K562 (cell line): Measurements from ENCODE around the gene KLF13. TPM values are rescaled to one million over a fixed set of nuclear protein-coding genes. Genes with fewer than 3 reads are reported as not detected.

Source experiments
- ATAC-seq: fragments of 200-7000 bp; cut with Tn5 transposase; 3 replicates; pipeline ENCODE4 v1.9.1; 2020; ENCODE audit warnings: moderate library complexity
- BruUV-seq: library from RNA; stranded (reverse); fragments of 400-500 nt; replicated peaks from 2 replicates; lab custom pipeline; 2021; lab: Mats Ljungman, UMichigan
- CTCF ChIA-PET: fragments of 300-600 bp; formaldehyde crosslinking; extraction: SDS; loops from one replicate; lab custom pipeline; 2021; ENCODE audit warnings: low intra/inter-chr PET ratio; lab: Yijun Ruan, JAX
- POLR2A ChIA-PET: fragments of 300-600, 350-650 bp; sonication (Branson Sonifier 250); formaldehyde crosslinking; extraction: SDS; loops from one replicate; lab custom pipeline; 2021; ENCODE audit warnings: antibody characterized with exemption, inconsistent platforms; lab: Yijun Ruan, JAX
- DNase-seq, 4 experiments: peaks; one replicate each; pipeline versions ENCODE4 v3.0.0 to v3.0.0-alpha.2; 2011 to 2018; ENCODE audit warnings: low spot score in 3 of 4, mixed read lengths in 3 of 4; ENCODE audit errors: extremely low read depth in 1 of 4
- FAIRE-seq: peaks from 2 replicates; lab custom pipeline; 2011; peaks lifted over from hg19 to GRCh38; lab: Jason Lieb, UNC
- H2AFZ ChIP-seq: 2 replicates; pipeline ENCODE4 v1.6.0; 2011; ENCODE audit warnings: low read depth, low read length, control low read depth, inconsistent platforms
- H3K27ac ChIP-seq: fragments of 200-600 bp; 3 replicates; pipeline ENCODE4 v1.8.0; 2011; ENCODE audit warnings: low read depth, mild to moderate bottlenecking, control low read depth, inconsistent platforms, low read length, moderate library complexity, mixed read lengths; ENCODE audit errors: extremely low read depth
- H3K27me3 ChIP-seq, 2 experiments: fragments of 300-600 bp in 1 of 2; 2 replicates in 1 of 2; 3 replicates in 1 of 2; pipeline versions ENCODE4 v1.6.0 to v1.8.0; 2011; ENCODE audit warnings: inconsistent platforms in 2 of 2, low read length in 2 of 2, mild to moderate bottlenecking in 1 of 2, mixed read lengths in 1 of 2, moderate library complexity in 1 of 2; ENCODE audit not compliant: control insufficient read depth in 2 of 2, insufficient read depth in 2 of 2
- H3K36me3 ChIP-seq: fragments of 300-600 bp; 3 replicates; pipeline ENCODE4 v1.8.0; 2011; ENCODE audit warnings: mild to moderate bottlenecking, low read length, inconsistent platforms; ENCODE audit not compliant: control insufficient read depth, insufficient read depth
- H3K4me1 ChIP-seq, 2 experiments: fragments of 200-600 bp in 1 of 2; replicated peaks in 1 of 2; 2 replicates in 1 of 2; 3 replicates in 1 of 2; pipeline versions ENCODE4 v1.5.1 to v1.8.0; 2011; ENCODE audit warnings: inconsistent platforms in 2 of 2, low read length in 2 of 2, mild to moderate bottlenecking in 1 of 2, mixed read lengths in 1 of 2, moderate library complexity in 1 of 2; ENCODE audit not compliant: control insufficient read depth in 2 of 2, insufficient read depth in 2 of 2
- H3K4me2 ChIP-seq: 2 replicates; pipeline ENCODE4 v1.6.1; 2011; ENCODE audit warnings: low read length, control low read depth, inconsistent platforms, mixed read lengths; ENCODE audit not compliant: insufficient read depth
- H3K4me3 ChIP-seq: fragments of 200-600 bp; sonication (generic), shearing (Covaris generic); 2 replicates; pipeline ENCODE4 v1.5.1; 2016; ENCODE audit warnings: control low read depth, inconsistent platforms
- H3K79me2 ChIP-seq: fragments of 200-600 bp; 3 replicates; pipeline ENCODE4 v1.8.0; 2011; ENCODE audit warnings: low read length, inconsistent platforms; ENCODE audit not compliant: control insufficient read depth, insufficient read depth
- H3K9ac ChIP-seq, 2 experiments: 2 replicates each; pipeline versions ENCODE4 v1.6.0 to v1.6.1; 2011; ENCODE audit warnings: low read depth in 2 of 2, low read length in 2 of 2, control low read depth in 1 of 2, inconsistent platforms in 1 of 2, mild to moderate bottlenecking in 1 of 2, mixed read lengths in 1 of 2; ENCODE audit not compliant: insufficient read depth in 1 of 2
- H3K9me1 ChIP-seq: one replicate; pipeline ENCODE4 v1.6.0; 2011; ENCODE audit warnings: inconsistent platforms, mild to moderate bottlenecking, low read length, moderate library complexity; ENCODE audit not compliant: control insufficient read depth, insufficient read depth
- H3K9me3 ChIP-seq: replicated peaks from 2 replicates; pipeline ENCODE4 v1.5.1; 2011; ENCODE audit warnings: low read depth, low read length, inconsistent platforms; ENCODE audit not compliant: control insufficient read depth, insufficient read depth
- H4K20me1 ChIP-seq: replicated peaks from 2 replicates; pipeline ENCODE4 v1.6.1; 2011; ENCODE audit warnings: low read length, inconsistent platforms, mixed read lengths; ENCODE audit not compliant: control insufficient read depth, insufficient read depth
- ID3 ChIP-seq, 2 experiments: fragments of 250-450 bp in 1 of 2; fragments of 450-650 bp in 1 of 2; sonication (Bioruptor Pico) in 1 of 2; IDR thresholded peaks; 2 replicates each; pipeline versions ENCODE4 v1.6.1 to v1.8.0; 2016 to 2021; ENCODE audit warnings: mild to moderate bottlenecking in 2 of 2, moderate library complexity in 2 of 2, missing compliant biosample characterization in 1 of 2, missing genetic modification characterization in 1 of 2
- RREB1 ChIP-seq: fragments of 250-450 bp; sonication (Bioruptor Pico); IDR thresholded peaks from 2 replicates; pipeline ENCODE4 v1.4.0; 2020
- TAL1 ChIP-seq: fragments of 450-650 bp; IDR thresholded peaks from 2 replicates; pipeline ENCODE4 v1.6.1; 2016; ENCODE audit warnings: mild to moderate bottlenecking
- TEAD2 ChIP-seq: fragments of 450-650 bp; IDR thresholded peaks from 2 replicates; pipeline ENCODE4 v1.6.1; 2016; ENCODE audit warnings: missing genetic modification characterization, control low read depth, missing compliant biosample characterization
- ZBTB5 ChIP-seq: fragments of 450-650 bp; IDR thresholded peaks from 2 replicates; pipeline ENCODE4 v1.6.1; 2017; ENCODE audit warnings: antibody characterized with exemption
- ZFP36 ChIP-seq: fragments of 150-350 bp; IDR thresholded peaks from 2 replicates; pipeline ENCODE4 v1.6.1; 2018; ENCODE audit warnings: low read length, low read depth; ENCODE audit not compliant: partially characterized antibody
- ZNF512 ChIP-seq: IDR thresholded peaks from 2 replicates; pipeline ENCODE4 v1.6.1; 2016; ENCODE audit warnings: missing genetic modification characterization, missing compliant biosample characterization
- ZNF780A ChIP-seq: fragments of 250-450 bp; sonication (Bioruptor Pico); IDR thresholded peaks from 2 replicates; pipeline ENCODE4 v1.5.0; 2021; ENCODE audit warnings: mild to moderate bottlenecking
- WGBS: fragments of 100-300 bp; shearing (Covaris generic); methylation state at CpG from one replicate; pipeline ENCODE4 v1.1.6; 2016; ENCODE audit warnings: low coverage, mixed read lengths; ENCODE audit not compliant: insufficient coverage; ENCODE audit errors: missing lambda C conversion rate; 5-methylcytosine and 5-hydroxymethylcytosine counted together
- in situ Hi-C: fragments of 300-500 bp; cut with MboI; formaldehyde crosslinking; loops from 4 replicates; pipeline ENCODE4 v1.15.0; 2018; ENCODE audit warnings: inconsistent platforms, mixed read lengths
- intact Hi-C: fragments of 100-400 bp; cut with micrococcal nuclease; formaldehyde crosslinking; loops from 2 replicates; pipeline ENCODE4 v1.14.2; 2022
- polyA plus RNA-seq, 8 experiments: library from polyadenylated mRNA; depleted of rRNA in 4 of 8; stranded (reverse) in 5 of 8; unstranded in 3 of 8; fragments of >200 nt; fragmentation: Nextera tagmentation in 2 of 8; fragmentation: Illumina TruSeq in 1 of 8; extraction: Ambion mirVana in 2 of 8; extraction: Trizol in 1 of 8; gene quantifications; 2 replicates each; pipeline versions ENCODE4 v1.2.1 to v1.2.3, GENCODE V29; 2011 to 2014; ENCODE audit warnings: inconsistent platforms in 1 of 8, missing spikeins in 1 of 8
- total RNA-seq, 7 experiments: library from RNA; depleted of rRNA in 6 of 7; stranded (reverse); fragments of >200 nt in 6 of 7; fragmentation: Illumina TruSeq in 2 of 7; extraction: Trizol in 2 of 7; gene quantifications; 2 replicates each; pipeline versions ENCODE4 v1.2.1 to v1.2.3, GENCODE V29; 2011 to 2021; ENCODE audit warnings: low replicate concordance in 1 of 7

KLF13 gene
- total and polyA plus RNA-seq, 9 of the 15 experiments (the other 6 are each of a cell fraction or from before 2014, with no cell fraction given): 1.8 to 10.5 (median 4.8) TPM

- ChIA-PET CTCF (no interaction called here), POLR2A (no interaction called here)
- H3K36me3 ChIP-seq: no peaks in the 10 kb centered on the region
- no peaks in the 10 kb centered on the region; the same call in 1 of the 2 replicates for H4K20me1 ChIP-seq
- no peaks in the 10 kb centered on the region for H3K79me2 ChIP-seq
- H3K27me3 ChIP-seq: peaks cover 2 to 37% of the 10 kb centered on the region in 2 experiments; a peak in 4 of 5 replicates
- H3K4me2 ChIP-seq: no peak overlapping the region
- no peak overlapping the region for H3K9ac ChIP-seq
- no TSS peak for BruUV-seq
- peaks cover 0 to 7% of the 10 kb centered on the region in 2 experiments; a peak in 2 of 5 replicates for H3K4me1 ChIP-seq
- intact Hi-C loops: no loop called here
- H3K27ac ChIP-seq: no peak overlapping the region
- in situ Hi-C loops: no loop called here
- H3K9me3 ChIP-seq: no peaks in the 10 kb centered on the region
- no peak for DNase-seq
- WGBS: 4% methylated on average over 14 of the region's 16 CpGs
- no peak for TF ChIP-seq TEAD2 (tag)
- no peak for TF ChIP-seq ID3 (CRISPR knock-in tag; IDR thresholded peaks at IDR 0.05)
- no peak for TF ChIP-seq ID3 (tag; IDR thresholded peaks at IDR 0.05)
- no peak for TF ChIP-seq TAL1
- no peak for TF ChIP-seq ZBTB5
- no peak for TF ChIP-seq RREB1 (CRISPR knock-in tag)
- no peak for TF ChIP-seq ZFP36
- no peak for TF ChIP-seq ZNF780A (CRISPR knock-in tag)
- TF ChIP-seq ZNF512 (tag): no peak
- H3K9me1 ChIP-seq: peaks cover 4% of the 10 kb centered on the region
- H2AFZ ChIP-seq: no peak overlapping the region
- no peak overlapping the region for H3K4me3 ChIP-seq
- ATAC-seq: no peak
- FAIRE-seq: no peak
These were observed 46.4 kb upstream of the KLF13 start for GRCh38 chr15:31280046-31280830.
